ENCODE results near the gene TMEM59L. TPM values are rescaled to one million over a fixed set of nuclear protein-coding genes. Genes with fewer than 3 reads are reported as not detected.

The TMEM59L gene
- total and polyA plus RNA-seq, 9 of the 15 experiments (the other 6 are each of a cell fraction or from before 2014, with no cell fraction given) = 0.37 TPM; not detected in 8

GRCh38 chr19:18596752-18597157 lies 15.9 kb upstream of the TMEM59L start (continued):
- TF ChIP-seq ZMIZ1 (IDR thresholded peaks at IDR 0.05; ENCODE audit: low read depth in 2 of 2, low read length in 2 of 2) = no peak
- TF ChIP-seq, protein P1, sequence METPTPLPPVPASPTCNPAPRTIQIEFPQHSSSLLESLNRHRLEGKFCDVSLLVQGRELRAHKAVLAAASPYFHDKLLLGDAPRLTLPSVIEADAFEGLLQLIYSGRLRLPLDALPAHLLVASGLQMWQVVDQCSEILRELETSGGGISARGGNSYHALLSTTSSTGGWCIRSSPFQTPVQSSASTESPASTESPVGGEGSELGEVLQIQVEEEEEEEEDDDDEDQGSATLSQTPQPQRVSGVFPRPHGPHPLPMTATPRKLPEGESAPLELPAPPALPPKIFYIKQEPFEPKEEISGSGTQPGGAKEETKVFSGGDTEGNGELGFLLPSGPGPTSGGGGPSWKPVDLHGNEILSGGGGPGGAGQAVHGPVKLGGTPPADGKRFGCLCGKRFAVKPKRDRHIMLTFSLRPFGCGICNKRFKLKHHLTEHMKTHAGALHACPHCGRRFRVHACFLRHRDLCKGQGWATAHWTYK (CRISPR knock-in tag; IDR thresholded peaks at IDR 0.05) = no peak
- TF ChIP-seq HNRNPUL1 (IDR thresholded peaks at IDR 0.05; ENCODE audit: low read length) = no peak
- TF ChIP-seq MEF2D (tag; conservative IDR thresholded peaks at IDR 0.05; ENCODE audit: low read depth) = no peak
- TF ChIP-seq CBFA2T2 (conservative IDR thresholded peaks at IDR 0.05) = no peak
- TF ChIP-seq, protein P2, sequence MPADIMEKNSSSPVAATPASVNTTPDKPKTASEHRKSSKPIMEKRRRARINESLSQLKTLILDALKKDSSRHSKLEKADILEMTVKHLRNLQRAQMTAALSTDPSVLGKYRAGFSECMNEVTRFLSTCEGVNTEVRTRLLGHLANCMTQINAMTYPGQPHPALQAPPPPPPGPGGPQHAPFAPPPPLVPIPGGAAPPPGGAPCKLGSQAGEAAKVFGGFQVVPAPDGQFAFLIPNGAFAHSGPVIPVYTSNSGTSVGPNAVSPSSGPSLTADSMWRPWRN (IDR thresholded peaks at IDR 0.05; ENCODE audit: low read depth) = no peak
- no peak for TF ChIP-seq PPARD (CRISPR knock-in tag; IDR thresholded peaks at IDR 0.05)
- TF ChIP-seq PHF8 (IDR thresholded peaks at IDR 0.05; ENCODE audit: borderline replicate concordance, low read length) = peak; percentile 58; the same call in 1 of the 2 replicates
- TF ChIP-seq PHF21A (IDR thresholded peaks at IDR 0.05; ENCODE audit: borderline replicate concordance, low read depth) = no peak
- TF ChIP-seq ZNF253 (CRISPR knock-in tag; conservative IDR thresholded peaks at IDR 0.05) = no peak
- TF ChIP-seq, protein P3, sequence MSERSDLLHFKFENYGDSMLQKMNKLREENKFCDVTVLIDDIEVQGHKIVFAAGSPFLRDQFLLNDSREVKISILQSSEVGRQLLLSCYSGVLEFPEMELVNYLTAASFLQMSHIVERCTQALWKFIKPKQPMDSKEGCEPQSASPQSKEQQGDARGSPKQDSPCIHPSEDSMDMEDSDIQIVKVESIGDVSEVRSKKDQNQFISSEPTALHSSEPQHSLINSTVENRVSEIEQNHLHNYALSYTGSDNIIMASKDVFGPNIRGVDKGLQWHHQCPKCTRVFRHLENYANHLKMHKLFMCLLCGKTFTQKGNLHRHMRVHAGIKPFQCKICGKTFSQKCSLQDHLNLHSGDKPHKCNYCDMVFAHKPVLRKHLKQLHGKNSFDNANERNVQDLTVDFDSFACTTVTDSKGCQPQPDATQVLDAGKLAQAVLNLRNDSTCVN (CRISPR knock-in tag; IDR thresholded peaks at IDR 0.05) = no peak
- no peak for TF ChIP-seq HDAC6 (IDR thresholded peaks at IDR 0.05; ENCODE audit: low read depth, low read length)
- no peak for TF ChIP-seq ZNF197 (CRISPR knock-in tag; IDR thresholded peaks at IDR 0.05; ENCODE audit: low read depth)
- TF ChIP-seq FOSL1 (tag; conservative IDR thresholded peaks at IDR 0.05) = no peak
- TF ChIP-seq SMARCA4 (IDR thresholded peaks at IDR 0.05) = no peak
- no peak for TF ChIP-seq ZNF639 (CRISPR knock-in tag; conservative IDR thresholded peaks at IDR 0.05 in 1 of 2, IDR thresholded peaks at IDR 0.05 in 1 of 2)
- peak; percentile 43 to 69 for TF ChIP-seq E2F6 (IDR thresholded peaks at IDR 0.05; ENCODE audit: borderline replicate concordance in 1 of 2, extremely low read depth in 1 of 2, insufficient read depth in 1 of 2, insufficient read length in 1 of 2, low read depth in 1 of 2, low read length in 1 of 2, poor library complexity in 1 of 2, severe bottlenecking in 1 of 2)
